Gastroesophageal sphincter (tissue), 4 donors: Measurements from ENCODE around the gene DHX15. TPM values are rescaled to one million over a fixed set of nuclear protein-coding genes. Genes with fewer than 3 reads are reported as not detected.

Experiments
- ATAC-seq: fragments of 150-250 bp; one replicate; pipeline ENCODE4 v1.9.1; 2016; ENCODE audit warnings: mild to moderate bottlenecking, moderate library complexity
- H3K27ac ChIP-seq, 4 donors: fragments of 200-600 bp; sonication (generic) in 3 of 4; 1 replicate in 3 of 4; 2 replicates in 1 of 4; pipeline ENCODE4 v1.5.1; 2016 to 2019
- H3K27me3 ChIP-seq: fragments of 200-600 bp; sonication (generic); one replicate; pipeline ENCODE4 v1.5.1; 2019
- H3K36me3 ChIP-seq, 2 donors: fragments of 200-600 bp; sonication (generic); one replicate each; pipeline ENCODE4 v1.5.1; 2019; ENCODE audit warnings: control low read depth in 1 of 2
- H3K4me1 ChIP-seq, 3 donors: fragments of 200-600 bp; sonication (generic); 1 replicate in 2 of 3; 2 replicates in 1 of 3; pipeline ENCODE4 v1.5.1; 2016 to 2019; ENCODE audit warnings: control low read depth in 2 of 3
- H3K4me3 ChIP-seq, 2 donors: fragments of 200-600 bp; sonication (generic); one replicate each; pipeline ENCODE4 v1.5.1; 2019; ENCODE audit warnings: mild to moderate bottlenecking in 1 of 2, moderate library complexity in 1 of 2
- H3K9me3 ChIP-seq, 3 donors: fragments of 200-600 bp; sonication (generic); one replicate each; pipeline ENCODE4 v1.5.1; 2017 to 2019; ENCODE audit warnings: control low read depth in 2 of 3
- EP300 ChIP-seq: sonication (generic); formaldehyde crosslinking; IDR thresholded peaks from one replicate; pipeline ENCODE4 v1.6.1; 2017; ENCODE audit warnings: antibody characterized with exemption, mild to moderate bottlenecking
- POLR2A ChIP-seq, 2 donors: fragments of 450-650 bp; IDR thresholded peaks; one replicate each; pipeline ENCODE4 v1.6.1; 2017; ENCODE audit warnings: antibody characterized with exemption in 2 of 2, mild to moderate bottlenecking in 2 of 2, moderate library complexity in 1 of 2
- POLR2AphosphoS5 ChIP-seq: sonication (generic); formaldehyde crosslinking; IDR thresholded peaks from one replicate; pipeline ENCODE4 v1.6.1; 2017; ENCODE audit warnings: antibody characterized with exemption
- WGBS, 2 donors: methylation state at CpG; one replicate each; pipeline ENCODE4 v1.1.5; 2018; ENCODE audit warnings: low coverage in 1 of 2; 5-methylcytosine and 5-hydroxymethylcytosine counted together
- total RNA-seq, 4 donors: library from RNA; depleted of rRNA; stranded (reverse); fragments of >200 nt; gene quantifications; one replicate each; pipeline ENCODE4 v1.1.0, GENCODE V29; 2016
- TF ChIP-seq, protein P1 (sequence below), 4 experiments: fragments of 200-600 bp in 2 of 4; fragments of 450-650 bp in 2 of 4; sonication (generic) in 1 of 4; IDR thresholded peaks; one replicate each; pipeline ENCODE4 v1.5.1; 2017 to 2019; ENCODE audit warnings: antibody characterized with exemption in 4 of 4, mild to moderate bottlenecking in 2 of 4, moderate library complexity in 2 of 4

DHX15 gene
- total RNA-seq, 4 donors from 2014 or later: 91.0 to 146 (median 118) TPM

DNA sequence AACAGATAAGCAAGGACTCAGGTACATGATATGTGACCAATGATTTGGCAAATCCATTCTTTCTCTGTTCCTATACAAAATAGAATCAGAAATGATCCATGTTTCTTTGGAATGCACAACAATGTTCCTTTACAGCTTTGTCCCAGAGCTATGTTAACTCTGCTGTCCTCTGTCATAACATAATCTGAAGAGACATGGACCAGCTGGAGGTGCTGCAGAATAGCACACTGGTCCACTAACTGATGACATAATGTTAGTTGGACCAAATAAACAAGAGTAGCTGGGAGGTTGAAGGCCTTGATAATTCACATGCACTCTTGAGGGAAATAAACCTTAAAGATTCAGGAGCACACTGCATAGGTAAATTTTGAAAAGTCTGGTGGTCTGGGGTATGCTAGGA is 23.0 kb upstream of the DHX15 start:
- H3K27ac ChIP-seq: no peak overlapping the region
- TF ChIP-seq EP300 (no peak), POLR2AphosphoS5 (peak; percentile 39)
- TF ChIP-seq, protein P1, sequence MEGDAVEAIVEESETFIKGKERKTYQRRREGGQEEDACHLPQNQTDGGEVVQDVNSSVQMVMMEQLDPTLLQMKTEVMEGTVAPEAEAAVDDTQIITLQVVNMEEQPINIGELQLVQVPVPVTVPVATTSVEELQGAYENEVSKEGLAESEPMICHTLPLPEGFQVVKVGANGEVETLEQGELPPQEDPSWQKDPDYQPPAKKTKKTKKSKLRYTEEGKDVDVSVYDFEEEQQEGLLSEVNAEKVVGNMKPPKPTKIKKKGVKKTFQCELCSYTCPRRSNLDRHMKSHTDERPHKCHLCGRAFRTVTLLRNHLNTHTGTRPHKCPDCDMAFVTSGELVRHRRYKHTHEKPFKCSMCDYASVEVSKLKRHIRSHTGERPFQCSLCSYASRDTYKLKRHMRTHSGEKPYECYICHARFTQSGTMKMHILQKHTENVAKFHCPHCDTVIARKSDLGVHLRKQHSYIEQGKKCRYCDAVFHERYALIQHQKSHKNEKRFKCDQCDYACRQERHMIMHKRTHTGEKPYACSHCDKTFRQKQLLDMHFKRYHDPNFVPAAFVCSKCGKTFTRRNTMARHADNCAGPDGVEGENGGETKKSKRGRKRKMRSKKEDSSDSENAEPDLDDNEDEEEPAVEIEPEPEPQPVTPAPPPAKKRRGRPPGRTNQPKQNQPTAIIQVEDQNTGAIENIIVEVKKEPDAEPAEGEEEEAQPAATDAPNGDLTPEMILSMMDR (IDR thresholded peaks at IDR 0.05): no peak
- H3K9me3 ChIP-seq: no peaks in the 10 kb centered on the region
- no peaks in the 10 kb centered on the region for H3K4me1 ChIP-seq
- ATAC-seq: peak; percentile 72
- no peak overlapping the region for H3K4me3 ChIP-seq
- no peaks in the 10 kb centered on the region for H3K36me3 ChIP-seq
- H3K27me3 ChIP-seq: no peaks in the 10 kb centered on the region

DNA sequence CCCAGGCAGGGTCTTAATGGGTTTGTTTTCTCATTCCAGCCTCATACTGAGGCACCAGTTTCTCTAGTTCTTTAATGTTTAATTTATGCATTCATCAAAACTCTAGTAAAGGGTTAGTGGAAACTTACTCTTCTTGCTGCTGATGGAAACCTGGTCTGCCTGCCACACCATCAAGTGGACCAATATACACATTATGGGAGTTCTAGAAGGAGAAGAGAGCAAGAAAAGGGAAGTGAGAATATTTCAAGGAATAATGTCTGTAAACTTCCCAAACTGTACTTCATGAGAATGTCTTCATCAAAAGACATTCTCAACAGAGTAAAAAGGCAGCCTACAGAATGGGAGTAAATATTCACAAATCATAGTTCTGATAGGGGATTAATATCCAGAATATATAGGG is 20.9 kb upstream of the DHX15 start:
- ATAC-seq: no peak
- Histone ChIP-seq H3K9me3 (no peaks in the 10 kb centered on the region), H3K4me3 (no peak overlapping the region), H3K36me3 (no peaks in the 10 kb centered on the region), H3K4me1 (no peaks in the 10 kb centered on the region), H3K27me3 (no peaks in the 10 kb centered on the region), H3K27ac (no peak overlapping the region)
- no peak for TF ChIP-seq POLR2AphosphoS5
- TF ChIP-seq EP300: no peak
- TF ChIP-seq, protein P1 (IDR thresholded peaks at IDR 0.05): no peak
- no peak for TF ChIP-seq POLR2A (IDR thresholded peaks at IDR 0.05)

GRCh38 chr4:24604558-24605214 is 20.3 kb upstream of the DHX15 start:
- no peaks in the 10 kb centered on the region for H3K36me3 ChIP-seq
- H3K4me3 ChIP-seq: no peak overlapping the region
- no peaks in the 10 kb centered on the region for H3K4me1 ChIP-seq
- no peaks in the 10 kb centered on the region for H3K9me3 ChIP-seq
- ATAC-seq: no peak
- no peaks in the 10 kb centered on the region for H3K27me3 ChIP-seq
- TF ChIP-seq, protein P1 (IDR thresholded peaks at IDR 0.05): no peak
- no peak overlapping the region for H3K27ac ChIP-seq
- WGBS, 2 donors: 86 to 91% methylated on average over 4 of the region's 4 CpGs

DNA sequence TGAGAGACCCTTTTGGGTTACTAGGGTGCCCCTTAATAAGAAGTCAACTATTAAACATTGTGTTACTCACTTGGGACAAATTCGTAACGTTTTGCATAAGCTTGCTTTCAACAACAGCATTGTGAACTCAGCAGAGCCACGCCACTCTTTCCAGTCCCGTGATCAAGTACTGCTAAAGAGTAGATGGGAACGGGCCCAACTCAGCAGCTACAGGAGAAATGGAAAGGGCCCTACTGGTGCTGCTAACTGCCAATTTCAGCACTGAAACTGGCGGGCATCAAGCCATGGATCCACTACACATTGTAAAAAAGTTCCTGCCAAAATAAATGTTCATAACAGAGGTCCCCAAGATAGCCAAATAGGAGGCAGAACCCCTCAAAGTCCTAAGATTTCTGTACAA is 19.0 kb upstream of the DHX15 start:
- ATAC-seq: no peak
- Histone ChIP-seq H3K27me3 (no peaks in the 10 kb centered on the region), H3K4me3 (no peak overlapping the region), H3K4me1 (no peaks in the 10 kb centered on the region), H3K9me3 (peaks cover 0 to 3% (median 0%) of the 10 kb centered on the region in 3 donors), H3K27ac (no peak overlapping the region), H3K36me3 (no peaks in the 10 kb centered on the region)
- TF ChIP-seq EP300 (no peak), POLR2A (IDR thresholded peaks at IDR 0.05) (no peak), POLR2AphosphoS5 (no peak)
- TF ChIP-seq, protein P1 (IDR thresholded peaks at IDR 0.05): no peak
- 88 to 89% methylated on average over 5 to 6 of the region's 6 CpGs for WGBS, 2 donors

DNA sequence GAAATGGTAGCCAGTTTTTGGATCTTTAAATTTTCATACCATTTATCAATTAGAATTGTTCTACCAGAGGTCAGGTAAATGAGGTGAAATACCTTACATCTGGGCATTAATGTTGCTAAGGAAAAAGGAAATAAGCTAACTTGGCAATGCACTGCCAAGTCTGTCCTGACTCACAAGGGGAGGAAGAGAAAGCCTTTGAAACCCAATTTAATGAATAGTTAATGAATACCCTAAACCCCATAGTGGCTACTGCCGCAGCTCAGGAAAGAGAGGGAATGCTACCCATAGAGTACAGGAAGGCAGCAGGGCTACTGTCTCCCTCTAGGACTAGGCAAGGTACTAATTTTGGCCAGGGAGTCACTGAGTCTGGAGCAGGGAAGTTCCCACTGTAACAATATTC is 16.8 kb upstream of the DHX15 start:
- no peak overlapping the region for H3K27ac ChIP-seq
- TF ChIP-seq POLR2AphosphoS5 (no peak), EP300 (no peak), POLR2A (IDR thresholded peaks at IDR 0.05) (no peak)
- TF ChIP-seq, protein P1 (IDR thresholded peaks at IDR 0.05): no peak
- no peaks in the 10 kb centered on the region for H3K27me3 ChIP-seq
- ATAC-seq: no peak
- peaks cover 0 to 15% (median 0%) of the 10 kb centered on the region in 3 donors for H3K9me3 ChIP-seq
- no peaks in the 10 kb centered on the region for H3K4me1 ChIP-seq
- WGBS, 2 donors: 73 to 89% methylated on average over 1 of the region's 1 CpG
- H3K4me3 ChIP-seq: no peak overlapping the region
- no peaks in the 10 kb centered on the region for H3K36me3 ChIP-seq
